ENCODE results near the gene HDX.
"Not testable (repeated sequence)": the region's sequence is repeated elsewhere in the genome, so short reads cannot be mapped to it uniquely, and the experiment has no call there.

HDX gene

DNA sequence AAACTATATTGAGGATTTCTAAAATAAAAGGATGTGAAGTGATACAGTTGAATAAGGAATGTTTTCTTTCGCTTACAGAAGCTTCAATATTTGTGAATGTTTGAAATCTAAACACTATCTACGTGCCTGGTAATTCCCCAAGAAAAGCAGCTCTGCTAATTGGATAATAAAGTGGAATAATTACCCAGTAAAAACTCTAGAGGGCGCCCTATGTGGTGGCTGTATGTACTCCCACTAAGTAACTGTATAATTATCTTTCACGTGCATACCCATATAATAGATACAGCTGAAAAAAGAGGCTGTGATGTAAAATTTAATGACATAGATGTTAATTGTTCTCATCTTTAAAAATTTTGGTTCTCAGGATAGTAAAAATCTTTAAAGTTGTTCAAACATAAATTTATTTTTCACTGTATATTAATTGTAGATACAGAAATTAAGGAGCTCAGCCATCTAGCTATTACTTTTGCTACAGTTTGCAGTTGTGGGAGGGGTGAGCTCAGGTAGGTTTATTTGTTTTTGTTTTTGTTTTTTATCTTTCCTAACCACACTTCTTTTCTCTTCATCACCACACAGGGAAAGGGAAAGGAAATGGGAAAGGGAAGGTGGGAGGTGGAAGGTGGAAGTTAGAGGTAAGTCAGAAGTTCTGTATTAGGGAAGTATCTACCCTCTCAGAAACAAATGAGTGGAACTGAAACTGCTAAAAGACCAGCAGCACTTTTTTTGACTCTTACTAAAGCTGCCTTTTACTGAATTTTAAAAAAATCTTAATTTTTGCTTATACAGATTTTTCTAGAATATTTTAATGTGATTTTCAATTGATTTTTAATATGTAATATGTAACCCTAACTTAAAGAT is 162.5 kb downstream of the HDX start:
- DNase-seq (ENCODE audit: low spot score) = peak; percentile 10

DNA sequence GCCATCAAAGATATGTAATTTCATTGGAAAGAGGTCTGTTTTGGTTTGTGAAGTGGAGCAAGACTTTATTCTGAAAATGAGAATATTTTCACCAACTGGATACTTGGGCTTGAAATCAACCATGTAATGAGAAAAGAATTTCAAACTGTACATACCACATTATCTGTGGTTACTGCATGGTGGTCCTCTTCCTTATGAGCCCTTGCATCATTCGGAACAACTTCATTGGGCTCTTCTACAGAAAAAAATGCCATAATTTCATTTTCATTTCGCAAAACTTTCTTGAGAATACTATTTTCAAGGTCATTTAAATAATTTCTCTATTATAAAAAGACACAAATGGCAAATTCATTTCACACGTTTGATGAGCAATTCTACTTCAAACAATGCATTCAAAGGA is 165.6 kb downstream of the HDX start:
- DNase-seq (ENCODE audit: low spot score) = no peak

DNA sequence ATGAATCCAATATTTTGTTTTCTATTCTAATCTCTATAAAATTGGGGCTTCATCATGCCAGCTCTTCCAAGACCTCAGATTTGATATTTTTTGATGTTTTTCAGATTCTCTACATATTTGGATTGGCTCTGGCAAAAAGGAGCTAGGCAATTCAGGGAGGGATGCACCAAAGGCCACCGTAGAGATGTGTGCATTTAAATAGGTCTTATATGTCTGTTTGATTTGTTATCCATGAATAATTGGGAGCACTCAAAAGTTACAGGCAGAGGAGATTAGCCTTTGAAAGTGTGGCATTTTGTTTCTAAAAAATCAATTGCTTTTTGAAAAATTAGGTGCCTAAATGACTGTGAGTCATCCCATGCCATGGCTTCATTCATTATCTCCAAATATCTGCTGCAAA is 167.1 kb downstream of the HDX start:
- DNase-seq (ENCODE audit: low spot score) = no peak

DNA sequence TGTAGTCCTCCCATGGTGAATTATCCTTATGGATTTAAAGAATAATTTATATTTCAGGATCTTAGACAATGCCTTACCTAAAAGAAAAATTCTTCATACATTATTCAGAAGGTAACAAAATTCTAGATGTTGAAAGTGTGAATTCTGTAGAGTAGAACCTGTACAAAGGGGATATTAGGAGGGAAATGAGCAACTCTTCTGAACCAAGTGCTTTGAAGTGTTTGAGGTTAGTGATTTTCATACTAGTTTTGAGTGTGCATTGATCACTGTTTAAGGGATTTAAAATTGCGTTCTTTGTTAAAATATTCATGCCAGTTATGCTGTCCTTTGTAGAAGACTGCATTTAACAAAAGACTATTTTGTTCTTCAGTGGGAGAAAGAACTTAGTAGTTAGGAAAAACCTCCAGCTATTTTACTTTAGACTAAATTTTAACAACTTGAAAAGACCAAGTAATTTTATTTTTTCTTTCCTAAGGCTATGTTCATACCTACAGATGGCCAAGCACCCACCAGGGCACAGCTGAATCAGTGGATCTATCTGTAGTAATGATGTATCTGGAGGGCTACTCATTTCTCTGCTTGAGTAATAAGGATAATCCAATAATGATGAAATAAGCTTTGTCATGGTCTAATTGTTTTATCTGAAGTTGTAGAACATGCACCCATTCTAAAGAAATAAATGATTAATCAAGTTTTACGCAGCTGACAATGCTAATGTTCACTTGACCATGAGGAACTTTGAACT is 180.0 kb downstream of the HDX start:
- no peak for DNase-seq (ENCODE audit: low spot score)

DNA sequence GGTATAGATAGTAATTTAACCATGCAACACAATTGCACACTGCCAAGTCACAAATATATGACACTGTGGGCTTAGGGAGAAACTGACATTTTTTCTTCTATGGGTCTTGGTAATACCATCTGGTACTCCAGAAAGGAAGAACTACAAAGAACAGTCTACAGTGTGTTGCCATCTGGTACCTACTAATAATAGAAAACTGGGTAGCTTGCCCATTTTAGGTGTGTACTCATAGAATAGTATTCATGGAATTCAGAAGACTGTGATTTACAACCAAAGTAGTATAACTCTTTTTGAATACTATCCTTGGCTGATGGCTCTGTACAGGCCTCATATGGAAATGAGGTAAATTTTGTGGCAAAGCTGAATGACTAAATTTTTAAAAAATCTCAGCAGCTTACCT is 181.6 kb downstream of the HDX start:
- no peak for DNase-seq (ENCODE audit: low spot score)

DNA sequence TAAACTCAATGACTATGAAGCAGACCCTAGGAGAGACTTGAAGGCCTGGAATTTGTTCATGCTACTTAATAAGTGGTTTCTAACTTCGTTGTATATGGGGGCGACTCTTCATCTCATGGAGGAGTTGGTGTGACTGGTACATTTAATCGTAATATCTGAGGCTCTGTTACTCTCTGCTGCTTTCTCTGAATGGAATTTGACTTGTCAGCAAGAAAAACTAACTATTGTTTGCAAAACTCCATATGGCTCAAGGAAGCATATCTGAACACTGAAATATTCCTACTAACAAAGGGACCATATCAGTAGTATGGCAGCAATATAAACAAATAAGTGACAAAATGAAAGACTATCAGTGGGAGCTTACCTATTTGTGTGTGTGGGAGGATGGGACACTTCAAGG is 182.2 kb downstream of the HDX start:
- no peak for DNase-seq (ENCODE audit: low spot score)

DNA sequence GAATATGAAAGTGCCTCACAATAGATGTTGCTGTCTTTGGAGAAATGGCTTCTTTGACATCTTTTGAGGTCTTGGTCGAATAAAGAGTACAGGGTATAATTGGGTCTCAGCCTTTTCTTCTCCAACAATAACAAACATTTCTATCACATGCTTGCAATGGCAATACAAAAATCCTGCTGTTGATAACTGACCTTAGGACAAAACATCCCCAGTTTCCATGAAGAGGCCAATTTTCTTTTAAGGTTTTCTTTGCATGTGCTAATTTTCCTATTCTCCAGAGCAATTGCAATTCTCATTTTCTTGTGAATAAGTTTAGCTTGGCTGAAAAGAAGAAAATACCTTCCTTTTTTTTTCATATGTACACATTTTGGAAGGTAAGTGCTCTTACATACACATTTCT is 183.6 kb downstream of the HDX start:
- DNase-seq (ENCODE audit: low spot score) = no peak

DNA sequence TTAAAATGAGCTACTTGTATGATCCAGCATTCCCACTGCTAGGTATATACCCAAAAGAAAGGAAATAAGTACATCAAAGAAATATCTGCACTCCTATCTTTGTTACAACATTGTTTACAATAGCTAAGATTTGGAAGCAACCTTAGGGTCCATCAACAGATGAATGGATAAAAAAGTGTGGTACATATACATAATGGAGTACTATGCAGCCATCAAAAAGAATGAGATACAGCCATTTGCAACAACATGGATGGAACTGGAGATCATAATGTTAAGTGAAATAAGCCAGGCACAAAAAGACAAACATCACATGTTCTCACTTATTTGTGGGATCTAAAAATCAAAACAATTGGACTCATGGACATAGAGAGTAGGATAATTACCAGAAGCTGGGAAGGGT is 186.3 kb downstream of the HDX start:
- DNase-seq (ENCODE audit: low spot score) = not testable (repeated sequence)
